HG02884 (cell line): ENCODE measurements around the gene TNMD.
"Not testable (repeated sequence)": the region's sequence is repeated elsewhere in the genome, so short reads cannot be mapped to it uniquely, and the experiment has no call there.

ENCODE experiments used
- ATAC-seq: cut with Tn5 transposase; IDR thresholded peaks from one replicate; pipeline ENCODE4 v1.9.1; 2021; ENCODE audit warnings: mild to moderate bottlenecking, moderate library complexity; ENCODE audit not compliant: unreplicated experiment

TNMD gene

GRCh38 chrX:100584611-100585010 lies at the start of gene TNMD:
Gene TNMD, plus strand, starts transcription at chrX:100584936. Its CDS starts 83 bp downstream, at chrX:100585019.
- no peak for ATAC-seq

DNA sequence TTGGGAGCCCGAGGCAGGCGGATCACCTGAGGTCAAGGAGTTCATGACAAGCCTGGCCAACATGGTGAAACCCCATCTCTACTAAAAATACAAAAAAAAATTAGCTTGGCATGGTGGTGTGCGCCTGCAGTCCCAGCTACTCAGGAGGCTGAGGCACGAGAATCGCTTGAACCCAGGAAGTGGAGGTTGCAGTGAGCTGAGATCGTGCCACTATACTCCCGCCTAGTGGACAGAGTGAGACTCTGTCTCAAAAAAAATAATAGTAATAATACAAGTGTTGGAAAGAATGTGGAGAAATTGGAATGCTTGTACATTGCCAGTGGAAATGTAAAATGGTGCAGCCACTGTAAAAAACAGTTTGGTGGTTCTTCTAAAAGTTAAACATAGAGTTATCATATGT lies 19.2 kb upstream of the TNMD start:
- ATAC-seq = not testable (repeated sequence)

DNA sequence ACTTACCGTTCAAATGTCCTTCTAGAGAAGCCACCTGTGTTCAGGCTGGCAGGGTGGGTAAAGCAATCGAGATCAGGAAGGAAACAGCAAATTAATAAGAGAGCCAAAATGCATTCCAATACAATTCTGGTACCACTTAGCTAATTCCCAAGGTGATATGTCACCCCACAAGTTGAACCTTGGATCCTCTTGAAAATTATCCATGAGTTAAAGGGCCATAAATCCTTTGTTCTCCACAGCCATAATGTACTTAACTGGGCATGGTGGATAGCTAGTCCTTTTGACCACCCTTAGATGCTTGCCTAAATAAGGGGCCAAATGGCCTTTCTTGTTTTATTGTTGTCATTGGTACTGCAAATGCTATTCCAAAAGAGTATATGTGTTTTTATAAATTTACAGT lies 2.0 kb downstream of the TNMD start:
- no peak for ATAC-seq

- no peak for ATAC-seq
Measured at GRCh38 chrX:100587861-100588260, 3.1 kb downstream of the TNMD start.

DNA sequence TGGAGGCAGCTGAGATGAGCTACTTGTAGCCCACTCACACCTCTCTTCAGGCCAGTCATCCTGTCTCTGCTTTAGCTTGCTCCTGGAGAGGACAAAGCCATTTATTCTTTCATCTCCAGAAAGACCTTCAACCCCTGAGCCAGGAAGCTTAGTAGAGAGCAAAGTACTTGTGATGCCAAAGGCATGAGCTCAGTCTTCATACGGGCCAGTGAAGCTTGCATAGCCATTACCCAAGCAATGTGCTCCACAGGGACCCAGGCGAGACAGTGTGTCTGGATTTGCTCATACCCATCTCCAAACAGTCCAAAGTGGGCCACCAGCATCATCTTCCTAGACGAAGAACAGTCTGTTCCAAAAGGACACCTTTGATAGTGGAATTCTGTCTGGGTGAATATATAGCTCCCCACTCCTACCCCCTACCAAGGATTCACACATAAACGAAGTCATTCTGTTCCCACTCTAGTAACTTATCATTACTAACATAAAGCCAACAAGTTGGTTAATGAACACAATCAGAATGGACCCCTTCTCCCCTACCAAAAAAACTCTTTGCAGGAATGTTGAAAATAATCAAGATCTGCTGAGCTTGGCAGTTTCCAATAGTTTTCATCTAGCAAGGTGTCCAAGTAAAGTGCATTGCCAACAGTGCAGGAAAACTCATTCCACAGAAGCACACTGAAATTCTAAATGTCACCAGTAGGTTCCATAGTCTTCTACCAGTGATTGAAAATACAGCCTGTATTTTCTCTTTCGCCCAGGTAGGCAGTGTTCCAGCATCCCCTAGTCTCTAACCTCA lies 6.7 kb downstream of the TNMD start:
- ATAC-seq = no peak

- ATAC-seq = no peak
Measured at GRCh38 chrX:100593126-100593525, 8.4 kb downstream of the TNMD start.

DNA sequence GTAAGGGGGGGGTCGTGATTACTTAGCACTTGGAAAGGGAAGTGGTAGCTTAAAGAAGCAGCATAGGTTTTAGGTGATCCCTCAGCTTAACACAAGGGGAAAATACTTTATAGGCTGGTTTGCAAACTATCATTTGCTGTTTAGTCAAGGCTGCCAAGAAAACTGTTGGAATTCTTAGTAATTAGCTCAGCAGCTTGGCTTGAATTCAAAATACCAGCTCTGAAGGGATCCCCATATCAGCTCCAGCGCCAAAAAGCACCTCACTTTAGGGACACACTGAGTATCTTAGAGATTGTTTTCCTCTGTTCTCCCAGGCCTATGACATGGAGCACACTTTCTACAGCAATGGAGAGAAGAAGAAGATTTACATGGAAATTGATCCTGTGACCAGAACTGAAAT lies 8.8 kb downstream of the TNMD start:
- ATAC-seq = no peak

GRCh38 chrX:100596601-100597000 lies 11.9 kb downstream of the TNMD start:
- no peak for ATAC-seq

DNA sequence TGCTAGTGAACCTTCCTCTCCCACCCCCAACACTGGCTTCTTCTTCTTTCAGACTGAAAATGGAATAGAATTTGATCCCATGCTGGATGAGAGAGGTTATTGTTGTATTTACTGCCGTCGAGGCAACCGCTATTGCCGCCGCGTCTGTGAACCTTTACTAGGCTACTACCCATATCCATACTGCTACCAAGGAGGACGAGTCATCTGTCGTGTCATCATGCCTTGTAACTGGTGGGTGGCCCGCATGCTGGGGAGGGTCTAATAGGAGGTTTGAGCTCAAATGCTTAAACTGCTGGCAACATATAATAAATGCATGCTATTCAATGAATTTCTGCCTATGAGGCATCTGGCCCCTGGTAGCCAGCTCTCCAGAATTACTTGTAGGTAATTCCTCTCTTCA lies 14.7 kb downstream of the TNMD start:
- ATAC-seq = no peak

DNA sequence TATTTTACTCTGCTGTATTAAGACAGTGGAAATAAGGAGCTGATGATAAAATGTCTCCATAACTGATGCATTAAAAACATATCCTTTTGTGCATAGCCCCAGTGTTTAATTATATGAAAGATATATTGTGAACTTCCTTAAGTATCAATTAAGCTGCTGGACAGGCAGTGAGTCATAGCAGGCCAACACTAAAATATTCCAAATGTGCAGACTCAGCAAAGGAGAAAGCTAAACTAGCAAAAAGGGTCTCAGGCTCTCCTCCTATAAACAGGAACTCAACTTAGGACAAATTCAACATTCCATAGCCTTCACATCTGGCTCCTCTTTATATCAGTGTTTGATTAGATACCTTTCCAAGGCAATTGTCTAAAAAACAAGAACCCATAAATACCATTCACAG lies 15.6 kb downstream of the TNMD start:
- ATAC-seq = no peak

DNA sequence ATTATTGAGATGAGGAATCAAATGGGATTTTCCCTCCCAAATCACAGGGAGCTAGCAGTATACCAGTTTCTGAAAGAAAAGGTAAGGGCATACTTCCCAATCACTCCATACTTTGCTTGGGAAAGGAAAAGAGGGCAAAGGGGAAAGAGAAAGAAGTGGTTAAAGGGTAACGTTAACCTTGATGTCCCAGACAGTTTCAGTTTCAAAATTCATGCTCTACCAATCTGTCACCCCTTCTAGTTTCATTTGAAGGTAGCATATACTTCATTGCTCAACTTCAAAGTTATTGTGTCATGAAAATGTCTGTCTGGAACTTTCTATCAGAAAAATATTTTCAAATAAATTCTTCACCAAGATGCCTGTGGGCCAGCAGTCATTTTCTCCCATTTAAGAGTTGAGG lies 16.0 kb downstream of the TNMD start:
- ATAC-seq = no peak

DNA sequence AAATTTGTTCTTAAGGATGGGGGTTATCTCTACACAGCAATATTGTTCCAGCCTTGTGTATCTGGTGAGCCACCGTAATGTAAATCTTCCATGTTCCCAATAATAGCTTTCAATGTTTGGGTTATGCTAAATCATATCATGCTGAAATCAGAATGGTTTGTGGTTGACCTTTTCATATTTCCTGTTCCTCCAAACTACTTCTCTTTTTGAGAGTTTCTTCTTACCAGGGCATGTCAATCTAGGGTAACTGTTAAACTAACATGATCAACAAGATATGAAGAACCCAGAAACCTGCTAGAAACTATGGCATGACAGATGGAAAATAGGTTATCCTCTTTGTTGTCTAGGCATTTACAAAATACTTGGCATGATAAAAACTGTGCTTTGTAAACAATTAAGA lies 22.0 kb downstream of the TNMD start:
- no peak for ATAC-seq

DNA sequence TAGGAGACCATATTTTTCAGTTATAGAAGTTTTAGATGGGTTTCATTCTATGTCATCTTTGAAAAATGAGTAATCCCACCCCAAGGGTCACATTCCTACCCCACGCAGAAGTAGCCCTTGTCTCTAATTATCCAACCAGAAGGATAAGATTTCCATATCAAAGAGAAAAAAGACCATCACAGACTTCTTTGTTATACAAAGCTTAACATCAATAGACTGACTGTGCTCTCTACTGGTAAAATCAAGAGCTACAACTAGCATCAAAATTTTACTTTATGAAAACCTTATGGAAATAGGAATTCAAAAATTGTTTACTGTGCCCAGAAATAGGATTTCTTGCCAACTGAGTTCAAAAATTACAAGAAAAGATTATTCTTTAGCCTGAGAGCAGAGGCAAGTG lies 24.9 kb downstream of the TNMD start:
- no peak for ATAC-seq

DNA sequence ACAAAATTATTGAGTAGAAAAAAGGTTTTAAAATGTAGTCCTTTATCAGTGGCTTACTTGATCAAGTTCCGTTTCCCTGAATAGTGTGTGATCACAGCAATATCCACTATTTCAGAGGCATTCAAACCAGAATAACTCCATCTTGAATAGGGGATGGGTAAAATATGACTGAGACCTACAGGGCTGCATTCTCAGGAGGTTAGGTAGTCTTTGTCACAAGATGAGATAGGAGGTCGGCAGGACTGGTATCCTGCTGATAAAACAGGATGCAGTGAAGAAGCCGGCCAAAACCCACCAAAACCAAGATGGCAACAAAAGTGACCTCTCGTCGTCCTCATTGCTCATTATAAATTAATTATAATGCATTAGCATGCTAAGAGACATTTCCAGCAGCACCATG lies 27.2 kb downstream of the TNMD start:
- ATAC-seq = no peak

- ATAC-seq = peak; percentile 100
Measured at GRCh38 chrX:100615005-100615404, 30.3 kb downstream of the TNMD start.

GRCh38 chrX:100623001-100623400 lies 38.3 kb downstream of the TNMD start:
- no peak for ATAC-seq

DNA sequence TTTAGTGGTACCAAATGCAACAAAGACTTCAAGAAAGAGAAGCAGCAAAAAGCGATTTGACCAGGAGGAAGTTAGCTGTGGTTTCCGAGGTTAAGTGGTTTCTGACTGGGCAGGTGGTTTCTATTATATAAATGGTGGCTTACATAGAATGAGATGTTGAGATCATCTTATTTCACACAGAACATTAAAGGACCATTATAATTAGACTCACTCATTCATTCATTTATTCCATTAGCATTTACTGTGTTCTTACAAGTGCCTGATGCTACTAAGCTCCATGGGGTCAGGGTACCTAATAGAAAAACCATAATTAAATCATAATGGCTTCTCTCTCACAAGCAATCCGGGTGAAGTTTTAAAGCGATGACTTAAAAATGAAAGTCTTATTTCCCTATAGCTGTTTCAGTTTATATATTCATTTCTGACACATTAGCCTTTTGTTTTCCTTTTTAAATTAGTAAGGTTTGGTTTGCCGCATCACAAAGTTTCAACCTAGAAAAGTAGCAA lies 41.3 kb downstream of the TNMD start:
- peak; percentile 94 for ATAC-seq

DNA sequence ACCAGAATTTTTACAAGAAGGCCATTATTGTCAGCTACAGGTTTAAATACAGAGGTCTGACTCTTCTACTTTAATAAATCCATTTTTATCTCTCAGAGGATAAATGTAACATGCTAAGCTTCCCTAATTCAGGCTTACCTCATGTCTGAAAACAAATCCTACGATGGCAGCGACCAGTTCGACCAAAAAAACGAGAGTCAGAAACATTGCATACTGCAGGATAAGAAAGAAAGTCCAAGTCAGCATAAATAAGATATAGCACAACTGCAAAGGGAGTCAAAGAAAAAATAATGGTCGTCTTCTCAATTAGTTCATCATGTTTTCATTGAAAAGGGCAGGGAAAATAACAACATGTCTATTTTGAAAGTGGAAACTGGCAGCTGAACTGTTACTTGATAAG lies 50.3 kb downstream of the TNMD start:
- no peak for ATAC-seq

- no peak for ATAC-seq
Measured at GRCh38 chrX:100635989-100636320, 51.2 kb downstream of the TNMD start.

DNA sequence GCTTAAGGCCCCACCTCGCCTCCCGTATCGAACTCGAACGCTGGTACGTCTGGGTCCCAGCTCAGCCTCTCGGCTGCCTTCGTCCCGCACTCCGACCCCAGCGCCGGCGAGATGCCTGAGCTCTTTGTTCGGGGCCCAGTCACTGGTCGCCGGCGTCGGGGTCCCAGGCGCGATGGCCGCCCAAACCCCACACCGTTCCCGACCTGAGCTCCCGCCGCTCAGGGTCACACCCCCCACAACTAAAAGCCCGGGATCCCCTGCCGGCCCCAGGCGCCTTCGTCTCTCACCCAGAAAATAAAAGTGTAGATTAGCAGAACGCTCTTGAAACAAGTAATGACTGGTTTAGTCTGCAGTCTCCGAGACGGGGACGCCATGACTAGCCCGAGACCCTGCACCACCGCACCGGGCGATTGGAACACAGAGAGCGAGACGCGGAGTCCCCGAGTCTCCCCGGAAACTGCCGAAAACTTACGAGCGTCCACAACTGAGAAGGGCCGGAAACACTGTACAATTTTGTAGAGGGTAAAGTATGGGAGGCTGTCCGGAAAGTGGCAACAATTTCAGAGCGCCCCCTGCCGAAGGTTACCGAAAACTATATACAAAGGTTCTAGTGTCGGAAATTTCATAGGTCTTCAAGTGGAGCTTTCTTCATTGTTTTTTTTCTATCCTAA lies 51.7 kb downstream of the TNMD start, which contains the start of gene TSPAN6:
Gene TSPAN6, minus strand, starts transcription at position 486 of the 671 bp plus-strand sequence. Its CDS starts 112 bp downstream, at position 374.
- peak; percentile 98 for ATAC-seq

GRCh38 chrX:100642290-100642689 lies 57.6 kb downstream of the TNMD start:
- no peak for ATAC-seq

DNA sequence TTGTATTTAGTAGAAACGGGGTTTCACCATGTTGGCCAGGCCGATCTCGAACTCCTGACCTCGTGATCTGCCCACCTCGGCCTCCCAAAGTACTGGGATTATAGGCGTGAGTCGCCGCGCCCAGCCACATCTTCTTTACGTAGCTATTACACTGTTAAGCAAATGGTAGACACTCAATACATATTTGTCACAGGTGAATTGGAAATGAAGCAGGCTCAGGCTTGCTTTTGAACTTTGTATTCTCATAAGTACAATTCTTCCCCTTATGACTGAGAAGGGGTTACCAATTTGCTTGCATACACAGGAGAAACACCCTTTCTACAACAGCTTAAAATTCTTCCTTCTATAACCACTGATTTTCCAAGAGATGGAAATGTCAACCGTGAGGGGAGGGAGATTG lies 58.5 kb downstream of the TNMD start:
- ATAC-seq = no peak
